Cardiac fibroblast (primary cell): Measurements from ENCODE around the gene LRRTM4.

Source experiments
- DNase-seq, 2 donors: peaks; one replicate each; pipeline versions ENCODE4 v3.0.0 to v3.0.0-alpha.2; 2010; ENCODE audit warnings: low read depth in 2 of 2
- H3K4me3 ChIP-seq, 2 donors: replicated peaks in 1 of 2; 1 replicate in 1 of 2; 2 replicates in 1 of 2; pipeline ENCODE4 v1.5.1; 2011; ENCODE audit warnings: low read depth in 2 of 2, low read length in 2 of 2, mild to moderate bottlenecking in 2 of 2, moderate library complexity in 1 of 2
- TF ChIP-seq, protein P1 (sequence below): IDR thresholded peaks from one replicate; pipeline ENCODE4 v1.5.1; 2011; ENCODE audit warnings: low read depth, mild to moderate bottlenecking, low read length, inconsistent platforms

Gene LRRTM4

GRCh38 chr2:77199411-77199810, 322.8 kb downstream of the LRRTM4 start:
- DNase-seq = no peak
- TF ChIP-seq, protein P1, sequence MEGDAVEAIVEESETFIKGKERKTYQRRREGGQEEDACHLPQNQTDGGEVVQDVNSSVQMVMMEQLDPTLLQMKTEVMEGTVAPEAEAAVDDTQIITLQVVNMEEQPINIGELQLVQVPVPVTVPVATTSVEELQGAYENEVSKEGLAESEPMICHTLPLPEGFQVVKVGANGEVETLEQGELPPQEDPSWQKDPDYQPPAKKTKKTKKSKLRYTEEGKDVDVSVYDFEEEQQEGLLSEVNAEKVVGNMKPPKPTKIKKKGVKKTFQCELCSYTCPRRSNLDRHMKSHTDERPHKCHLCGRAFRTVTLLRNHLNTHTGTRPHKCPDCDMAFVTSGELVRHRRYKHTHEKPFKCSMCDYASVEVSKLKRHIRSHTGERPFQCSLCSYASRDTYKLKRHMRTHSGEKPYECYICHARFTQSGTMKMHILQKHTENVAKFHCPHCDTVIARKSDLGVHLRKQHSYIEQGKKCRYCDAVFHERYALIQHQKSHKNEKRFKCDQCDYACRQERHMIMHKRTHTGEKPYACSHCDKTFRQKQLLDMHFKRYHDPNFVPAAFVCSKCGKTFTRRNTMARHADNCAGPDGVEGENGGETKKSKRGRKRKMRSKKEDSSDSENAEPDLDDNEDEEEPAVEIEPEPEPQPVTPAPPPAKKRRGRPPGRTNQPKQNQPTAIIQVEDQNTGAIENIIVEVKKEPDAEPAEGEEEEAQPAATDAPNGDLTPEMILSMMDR = no peak
- H3K4me3 ChIP-seq = no peak overlapping the region

DNA sequence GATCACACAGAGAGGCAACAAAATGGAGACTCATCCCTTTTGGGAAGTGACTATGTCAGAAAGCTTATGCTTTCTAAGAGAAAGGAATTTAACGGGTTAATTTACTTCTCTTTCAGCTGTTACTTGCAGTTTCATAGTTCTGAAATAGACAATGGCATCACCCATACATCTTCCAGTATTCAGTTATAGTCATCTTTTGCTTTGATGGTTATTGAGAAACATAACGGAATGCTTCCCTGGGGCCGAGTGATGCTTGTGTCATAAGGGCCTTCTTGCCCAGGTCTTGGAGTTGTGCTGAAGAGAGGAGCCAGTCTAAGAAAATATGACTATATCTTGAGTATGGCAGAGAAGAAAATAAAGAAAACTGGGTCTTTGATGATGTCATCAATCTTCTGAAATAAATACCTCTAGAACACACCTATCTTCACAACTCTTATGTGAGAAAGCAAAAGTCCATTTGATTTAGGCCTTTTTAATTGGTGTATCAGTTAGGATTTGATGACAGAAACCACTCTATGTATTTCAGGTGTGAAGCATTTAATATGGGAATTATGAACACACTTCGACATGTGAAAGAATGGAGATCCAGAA, 328.2 kb downstream of the LRRTM4 start:
- H3K4me3 ChIP-seq = no peak overlapping the region
- TF ChIP-seq, protein P1 = no peak
- no peak for DNase-seq

- no peak for DNase-seq
- no peak overlapping the region for H3K4me3 ChIP-seq
- TF ChIP-seq, protein P1 = no peak
Measured at GRCh38 chr2:77192811-77193289, 329.3 kb downstream of the LRRTM4 start.

DNA sequence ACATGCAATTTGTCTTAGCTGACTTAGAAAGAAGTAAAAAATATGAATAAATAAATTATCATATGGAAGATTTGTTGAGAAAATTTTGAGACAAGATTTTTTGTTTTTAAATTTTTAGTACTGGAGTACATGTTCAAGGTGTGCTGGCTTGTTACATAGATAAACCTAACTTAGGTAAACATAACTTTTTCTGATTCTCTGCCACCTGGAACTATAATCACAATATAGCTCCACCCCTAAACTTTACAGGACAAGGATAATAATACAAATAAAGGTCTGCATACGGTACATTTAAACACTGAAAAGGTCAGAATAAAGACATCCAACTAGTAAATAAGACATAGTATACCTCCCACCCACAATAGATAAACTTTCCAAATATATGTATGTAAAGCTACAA, 330.5 kb downstream of the LRRTM4 start:
- TF ChIP-seq, protein P1 = no peak
- no peak for DNase-seq
- H3K4me3 ChIP-seq = no peak overlapping the region

GRCh38 chr2:77190721-77191346, 331.3 kb downstream of the LRRTM4 start:
- no peak for DNase-seq
- H3K4me3 ChIP-seq = no peak overlapping the region
- TF ChIP-seq, protein P1 = no peak

GRCh38 chr2:77185052-77185451, 337.1 kb downstream of the LRRTM4 start:
- H3K4me3 ChIP-seq = no peak overlapping the region
- DNase-seq = no peak
- TF ChIP-seq, protein P1 = no peak
